Transverse colon (tissue), 4 donors: ENCODE results near the gene STYK1. TPM values are rescaled to one million over a fixed set of nuclear protein-coding genes. Genes with fewer than 3 reads are reported as not detected.

Experiments
- DNase-seq: peaks from one replicate; pipeline ENCODE4 v3.0.0-alpha.2; 2019
- H3K27ac ChIP-seq, 4 donors: fragments of 200-600 bp; sonication (generic); 2 replicates each; pipeline ENCODE4 v1.5.1; 2016 to 2018; ENCODE audit warnings: inconsistent platforms in 4 of 4
- H3K27me3 ChIP-seq: fragments of 200-600 bp; sonication (generic); 2 replicates; pipeline ENCODE4 v1.5.1; 2017; ENCODE audit warnings: inconsistent platforms
- H3K36me3 ChIP-seq, 4 donors: fragments of 200-600 bp; sonication (generic); 2 replicates each; pipeline ENCODE4 v1.5.1; 2017 to 2019; ENCODE audit warnings: inconsistent platforms in 4 of 4
- H3K4me1 ChIP-seq, 4 donors: fragments of 200-600 bp; sonication (generic); 2 replicates each; pipeline ENCODE4 v1.5.1; 2017 to 2020; ENCODE audit warnings: inconsistent platforms in 4 of 4
- H3K4me3 ChIP-seq, 4 donors: fragments of 200-600 bp; sonication (generic); 1 replicate in 1 of 4; 2 replicates in 3 of 4; pipeline versions ENCODE4 v1.5.1 to v1.6.1; 2017 to 2019; ENCODE audit warnings: inconsistent platforms in 4 of 4
- H3K9me3 ChIP-seq, 2 donors: fragments of 200-600 bp; sonication (generic); 2 replicates each; pipeline ENCODE4 v1.5.1; 2017 to 2019; ENCODE audit warnings: inconsistent platforms in 2 of 2
- EP300 ChIP-seq: sonication (generic); formaldehyde crosslinking; IDR thresholded peaks from one replicate; pipeline ENCODE4 v1.6.1; 2017; ENCODE audit warnings: antibody characterized with exemption, low read depth
- POLR2A ChIP-seq: fragments of 450-650 bp; IDR thresholded peaks from one replicate; pipeline ENCODE4 v1.6.1; 2016; ENCODE audit warnings: antibody characterized with exemption, mild to moderate bottlenecking, moderate library complexity
- POLR2AphosphoS5 ChIP-seq, 3 donors: sonication (generic); formaldehyde crosslinking; IDR thresholded peaks; one replicate each; pipeline ENCODE4 v1.6.1; 2016; ENCODE audit warnings: antibody characterized with exemption in 3 of 3
- WGBS, 2 donors: methylation state at CpG; one replicate each; pipeline ENCODE4 v1.1.5; 2018; ENCODE audit warnings: low coverage in 1 of 2; 5-methylcytosine and 5-hydroxymethylcytosine counted together
- in situ Hi-C, 4 donors: fragments of 200-750 bp; cut with MboI; loops; one replicate each; pipeline versions ENCODE4 v1.15.0 to v1.15.1; 2017; ENCODE audit warnings: low sequenced_read_pairs in 3 of 4, low pct_ligation_motif_present in 1 of 4, low pct_unique_long_range_greater_than_20kb in 1 of 4
- intact Hi-C: fragments of 100-400 bp; cut with DNase I; formaldehyde crosslinking; loops from one replicate; pipeline ENCODE4 v1.15.1; 2023; ENCODE audit warnings: low total_unique reads
- total RNA-seq, 4 donors: library from RNA; depleted of rRNA; stranded (reverse); fragments of >200 nt; gene quantifications; one replicate each; pipeline ENCODE4 v1.1.0, GENCODE V29; 2016
- TF ChIP-seq, protein P1 (sequence below), 5 experiments: fragments of 200-600 bp in 3 of 5; fragments of 450-650 bp in 2 of 5; sonication (generic) in 3 of 5; IDR thresholded peaks; 1 replicate in 2 of 5; 2 replicates in 3 of 5; pipeline ENCODE4 v1.5.1; 2016 to 2017; ENCODE audit warnings: antibody characterized with exemption in 5 of 5, inconsistent platforms in 3 of 5, mild to moderate bottlenecking in 2 of 5, moderate library complexity in 1 of 5

The STYK1 gene
- total RNA-seq, 4 donors from 2014 or later, result 8.4 to 41.6 (median 19.2) TPM

DNA sequence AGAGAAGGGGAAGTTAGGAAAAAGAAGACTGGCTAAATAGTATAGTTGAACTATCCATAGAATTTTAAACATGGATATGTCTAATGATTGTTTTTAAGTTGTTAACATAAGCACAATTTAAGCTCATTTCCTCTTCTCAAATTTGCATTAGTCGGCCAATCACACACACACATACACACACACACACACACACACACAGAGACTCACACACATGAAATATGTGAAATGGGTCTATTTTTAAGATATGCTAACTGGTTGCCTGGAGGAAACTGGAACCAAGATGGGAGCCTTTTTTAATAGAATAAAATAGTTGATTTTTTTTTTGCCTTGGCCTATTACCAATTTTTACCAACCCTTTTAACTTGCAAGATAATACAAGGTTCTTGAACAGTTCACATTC, 24.0 kb upstream of the STYK1 start:
- no peak overlapping the region for H3K4me3 ChIP-seq
- H3K36me3 ChIP-seq, result peaks cover 0 to 53% (median 25%) of the 10 kb centered on the region in 4 donors
- H3K27me3 ChIP-seq, result no peaks in the 10 kb centered on the region
- in situ Hi-C loops (no loop called here), intact Hi-C loops (no loop called here)
- WGBS, 2 donors, result 90 to 91% methylated on average over 1 of the region's 1 CpG
- no peak overlapping the region for H3K27ac ChIP-seq
- no peak for DNase-seq
- TF ChIP-seq, protein P1, sequence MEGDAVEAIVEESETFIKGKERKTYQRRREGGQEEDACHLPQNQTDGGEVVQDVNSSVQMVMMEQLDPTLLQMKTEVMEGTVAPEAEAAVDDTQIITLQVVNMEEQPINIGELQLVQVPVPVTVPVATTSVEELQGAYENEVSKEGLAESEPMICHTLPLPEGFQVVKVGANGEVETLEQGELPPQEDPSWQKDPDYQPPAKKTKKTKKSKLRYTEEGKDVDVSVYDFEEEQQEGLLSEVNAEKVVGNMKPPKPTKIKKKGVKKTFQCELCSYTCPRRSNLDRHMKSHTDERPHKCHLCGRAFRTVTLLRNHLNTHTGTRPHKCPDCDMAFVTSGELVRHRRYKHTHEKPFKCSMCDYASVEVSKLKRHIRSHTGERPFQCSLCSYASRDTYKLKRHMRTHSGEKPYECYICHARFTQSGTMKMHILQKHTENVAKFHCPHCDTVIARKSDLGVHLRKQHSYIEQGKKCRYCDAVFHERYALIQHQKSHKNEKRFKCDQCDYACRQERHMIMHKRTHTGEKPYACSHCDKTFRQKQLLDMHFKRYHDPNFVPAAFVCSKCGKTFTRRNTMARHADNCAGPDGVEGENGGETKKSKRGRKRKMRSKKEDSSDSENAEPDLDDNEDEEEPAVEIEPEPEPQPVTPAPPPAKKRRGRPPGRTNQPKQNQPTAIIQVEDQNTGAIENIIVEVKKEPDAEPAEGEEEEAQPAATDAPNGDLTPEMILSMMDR (IDR thresholded peaks at IDR 0.05), result no peak
- TF ChIP-seq POLR2AphosphoS5 (IDR thresholded peaks at IDR 0.05), result no peak
- no peak for TF ChIP-seq POLR2A
- TF ChIP-seq EP300, result no peak
- no peaks in the 10 kb centered on the region for H3K9me3 ChIP-seq
- H3K4me1 ChIP-seq, result no peaks in the 10 kb centered on the region

DNA sequence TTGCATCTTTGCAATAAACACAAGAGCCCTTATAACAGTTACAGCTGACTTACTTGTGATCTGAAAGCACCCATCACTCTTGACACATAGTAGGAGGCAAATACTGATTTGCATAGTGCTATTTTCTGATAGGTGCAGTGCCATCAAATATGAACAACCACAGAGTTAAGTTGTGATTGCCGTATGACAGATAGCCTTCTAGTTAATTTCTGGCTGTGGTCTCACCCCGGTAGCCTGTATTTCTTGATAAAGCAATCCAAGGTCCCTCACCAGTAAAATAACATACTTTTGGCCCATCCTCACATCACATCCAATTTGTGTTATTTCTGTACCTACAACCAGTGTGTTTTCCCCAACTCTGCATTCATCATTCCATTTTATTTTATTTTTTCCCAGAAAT, 23.3 kb upstream of the STYK1 start:
- intact Hi-C loops (no loop called here), in situ Hi-C loops (no loop called here)
- no peaks in the 10 kb centered on the region for H3K9me3 ChIP-seq
- H3K27me3 ChIP-seq, result no peaks in the 10 kb centered on the region
- no peak overlapping the region for H3K27ac ChIP-seq
- 93 to 95% methylated on average over 2 of the region's 2 CpGs for whole genome bisulfite sequencing, 2 donors
- DNase-seq, result no peak
- H3K4me3 ChIP-seq, result no peak overlapping the region
- H3K36me3 ChIP-seq, result peaks cover 0 to 46% (median 21%) of the 10 kb centered on the region in 4 donors
- no peaks in the 10 kb centered on the region for H3K4me1 ChIP-seq
- TF ChIP-seq POLR2AphosphoS5 (IDR thresholded peaks at IDR 0.05), result no peak
- TF ChIP-seq, protein P1 (IDR thresholded peaks at IDR 0.05), result no peak
- TF ChIP-seq POLR2A, result no peak
- TF ChIP-seq EP300, result no peak

DNA sequence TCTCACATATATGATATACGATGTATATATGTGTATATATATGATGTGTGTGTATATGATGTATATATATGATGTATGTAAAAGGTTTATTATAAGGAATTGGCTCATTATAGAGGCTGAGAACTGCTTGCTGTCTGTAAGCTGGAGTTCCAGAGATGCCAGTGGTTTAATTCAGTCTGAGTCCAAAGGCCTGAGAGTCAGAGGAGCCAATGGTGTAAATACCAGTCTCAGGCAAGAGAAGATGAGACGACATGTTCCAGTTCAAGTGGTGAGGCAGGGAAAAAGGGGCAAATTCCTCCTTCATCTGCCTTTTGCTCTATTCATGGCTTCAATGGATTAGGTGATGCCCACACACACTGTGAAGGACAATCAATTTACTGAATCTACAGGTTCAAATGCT, 17.1 kb upstream of the STYK1 start:
- H3K27me3 ChIP-seq, result no peaks in the 10 kb centered on the region
- intact Hi-C loops, result no loop called here
- 84 to 90% methylated on average over 2 of the region's 2 CpGs for WGBS, 2 donors
- in situ Hi-C loops, result no loop called here
- H3K4me3 ChIP-seq, result no peak overlapping the region
- no peaks in the 10 kb centered on the region for H3K4me1 ChIP-seq
- H3K27ac ChIP-seq, result no peak overlapping the region
- no peak for DNase-seq
- H3K36me3 ChIP-seq, result no peaks in the 10 kb centered on the region
- TF ChIP-seq POLR2AphosphoS5 (IDR thresholded peaks at IDR 0.05), result no peak
- TF ChIP-seq, protein P1 (IDR thresholded peaks at IDR 0.05), result no peak
- H3K9me3 ChIP-seq, result no peaks in the 10 kb centered on the region

DNA sequence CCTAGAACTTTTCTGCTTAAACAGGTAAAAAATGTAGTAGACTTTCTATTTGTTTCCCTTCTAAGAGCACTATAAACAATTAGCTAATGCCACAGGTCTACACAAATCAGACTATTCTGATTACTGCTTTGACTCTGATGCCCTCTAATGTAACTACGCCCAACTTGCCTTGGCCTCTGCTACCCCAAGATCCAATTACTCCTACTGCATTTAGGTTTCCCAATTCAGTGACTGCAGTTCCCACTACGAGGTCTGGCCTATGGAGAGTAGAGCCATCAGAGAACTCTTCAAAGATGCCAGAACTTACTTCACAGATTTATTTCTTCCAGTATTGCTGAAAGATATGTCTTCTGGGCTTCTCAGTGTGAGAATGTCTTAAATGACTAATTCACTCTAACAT, 15.3 kb upstream of the STYK1 start:
- Histone ChIP-seq H3K36me3 (no peaks in the 10 kb centered on the region), H3K4me3 (no peak overlapping the region), H3K27ac (no peak overlapping the region), H3K27me3 (no peaks in the 10 kb centered on the region), H3K9me3 (no peaks in the 10 kb centered on the region), H3K4me1 (no peaks in the 10 kb centered on the region)
- no peak for TF ChIP-seq EP300
- TF ChIP-seq, protein P1 (IDR thresholded peaks at IDR 0.05), result no peak
- TF ChIP-seq POLR2AphosphoS5 (IDR thresholded peaks at IDR 0.05), result no peak
- TF ChIP-seq POLR2A, result no peak
- in situ Hi-C loops, result loop anchor here in 1 of 4 donors (10.0 kb wide), 1 partner anchor 84 kb away; no protein-coding TSS in a partner anchor
- intact Hi-C loops, result no loop called here
- 67 to 69% methylated on average over 2 of the region's 2 CpGs for WGBS, 2 donors
- no peak for DNase-seq
